HG02970 (cell line): ENCODE measurements around the gene LILRA2.
A peak's percentile ranks its signal among the peaks of the same experiment; 100 is the strongest.
"Not testable (repeated sequence)": the region's sequence is repeated elsewhere in the genome, so short reads cannot be mapped to it uniquely, and the experiment has no call there.

Experiments
- ATAC-seq: cut with Tn5 transposase; IDR thresholded peaks from one replicate; pipeline ENCODE4 v1.9.1; 2021; ENCODE audit warnings: mild to moderate bottlenecking, moderate library complexity, moderate number of reproducible peaks; ENCODE audit not compliant: unreplicated experiment, low FRiP score

The LILRA2 gene

DNA sequence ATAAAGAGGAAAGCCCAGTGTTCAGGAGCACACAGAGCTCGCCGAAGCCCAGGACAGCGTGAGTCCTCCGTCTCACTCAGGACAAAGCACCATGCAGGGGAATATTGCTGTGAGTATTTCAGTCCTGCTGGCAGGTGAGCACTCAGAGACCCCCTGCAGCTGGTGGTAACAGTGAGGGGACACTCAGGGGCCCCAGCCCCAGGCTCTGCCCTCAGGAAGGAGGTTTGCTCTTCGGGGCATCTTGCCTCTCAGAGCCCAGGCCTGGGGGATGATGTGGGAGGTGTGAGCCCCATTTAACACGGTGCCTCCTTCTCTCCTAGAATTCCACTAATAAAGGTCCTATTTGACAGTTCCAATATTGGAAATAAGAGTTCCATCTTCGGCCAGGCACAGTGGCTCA is 34.6 kb downstream of the LILRA2 start:
- ATAC-seq, result no peak

DNA sequence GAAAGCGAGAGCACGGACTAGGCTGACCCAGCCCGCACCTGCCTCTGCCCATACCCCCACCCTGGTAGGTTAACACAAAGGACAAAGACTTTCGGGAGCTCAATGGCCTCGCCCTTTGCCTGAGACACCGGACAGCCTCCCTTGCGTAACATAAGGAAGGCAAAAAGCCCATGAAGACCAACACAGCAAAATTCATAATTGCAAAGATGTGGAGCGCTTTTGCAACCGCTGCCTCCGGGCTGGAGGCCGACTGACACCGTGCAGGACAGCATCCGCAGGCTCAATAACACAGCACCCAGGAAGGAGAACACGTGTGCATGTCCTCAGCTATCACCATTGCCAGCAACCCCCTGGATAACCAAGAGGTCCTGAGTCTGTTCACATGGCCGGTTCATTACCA is 35.2 kb downstream of the LILRA2 start:
- ATAC-seq, result no peak

DNA sequence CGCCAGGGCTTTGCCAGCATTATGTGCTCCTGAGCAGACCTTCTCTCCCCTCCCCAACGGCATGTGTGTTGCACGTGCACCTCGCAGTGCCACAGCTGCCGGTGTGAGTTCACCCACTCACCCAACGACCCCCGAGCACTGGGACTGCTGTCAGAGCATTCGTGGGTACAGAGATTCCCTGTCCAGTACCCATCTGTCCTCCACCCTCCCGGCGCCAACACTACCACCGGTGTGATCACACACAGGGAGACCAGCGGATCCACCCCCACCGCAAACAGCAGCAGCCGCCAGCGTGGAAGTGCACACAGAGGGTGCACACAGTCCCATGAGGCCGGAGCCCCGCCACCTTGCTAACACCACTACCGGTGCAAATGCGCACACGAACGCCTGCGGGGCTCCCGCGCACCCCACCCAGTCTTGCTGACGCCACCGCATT is 35.8 kb downstream of the LILRA2 start:
- ATAC-seq, result no peak

DNA sequence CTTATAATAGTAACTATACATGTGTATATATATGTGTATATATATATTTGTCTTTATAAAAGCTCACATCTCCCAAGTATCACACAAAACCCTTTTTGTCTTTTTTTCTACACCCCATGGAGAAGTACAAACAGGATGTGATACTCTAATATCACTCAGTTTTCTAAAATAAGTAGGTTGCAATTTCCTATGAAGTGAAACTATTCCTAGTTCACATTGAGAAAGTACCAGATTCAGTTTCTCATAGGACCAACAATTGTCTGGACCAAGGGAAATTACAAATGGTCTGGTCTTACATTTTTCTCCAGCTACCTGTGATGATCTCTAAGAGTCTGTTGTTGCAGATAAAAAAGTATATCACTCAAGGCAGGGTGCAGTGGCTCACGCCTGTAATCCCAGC is 38.8 kb downstream of the LILRA2 start:
- no peak for ATAC-seq

DNA sequence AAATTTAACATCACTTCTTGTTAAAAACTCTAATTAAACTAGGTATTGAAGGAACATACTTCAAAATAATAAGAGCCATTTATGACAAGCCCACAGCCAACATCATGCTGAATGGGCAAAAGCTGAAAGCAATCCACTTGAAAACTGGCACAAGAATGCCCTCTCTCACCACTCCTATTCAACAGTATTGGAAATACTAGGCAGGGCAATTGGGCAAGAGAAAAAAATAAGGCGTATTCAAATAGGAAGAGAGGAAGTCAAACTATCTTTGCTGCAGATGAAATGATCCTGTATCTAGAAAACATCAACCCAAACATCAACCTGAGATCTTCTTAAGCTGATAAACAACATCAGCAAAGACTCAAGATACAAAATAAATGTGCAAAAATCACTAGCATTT is 41.1 kb downstream of the LILRA2 start:
- ATAC-seq, result no peak

DNA sequence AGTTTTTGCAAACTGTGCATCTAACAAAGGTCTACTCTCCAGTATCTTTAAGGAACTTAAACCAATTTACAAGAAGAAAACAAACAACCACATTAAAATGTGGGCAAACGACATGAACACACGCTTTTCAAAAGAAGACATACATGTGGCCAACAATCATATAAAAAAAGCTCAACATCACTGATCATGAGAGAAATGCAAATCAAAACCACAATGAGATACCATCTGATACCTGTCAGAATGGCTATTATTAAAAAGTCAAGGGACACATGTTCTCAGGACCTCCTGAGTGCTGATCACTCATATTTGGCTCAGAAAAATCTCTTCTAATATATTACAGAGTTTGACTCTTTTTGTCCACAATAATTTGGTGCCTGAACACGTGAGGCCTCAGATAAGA is 42.5 kb downstream of the LILRA2 start:
- ATAC-seq, result no peak

DNA sequence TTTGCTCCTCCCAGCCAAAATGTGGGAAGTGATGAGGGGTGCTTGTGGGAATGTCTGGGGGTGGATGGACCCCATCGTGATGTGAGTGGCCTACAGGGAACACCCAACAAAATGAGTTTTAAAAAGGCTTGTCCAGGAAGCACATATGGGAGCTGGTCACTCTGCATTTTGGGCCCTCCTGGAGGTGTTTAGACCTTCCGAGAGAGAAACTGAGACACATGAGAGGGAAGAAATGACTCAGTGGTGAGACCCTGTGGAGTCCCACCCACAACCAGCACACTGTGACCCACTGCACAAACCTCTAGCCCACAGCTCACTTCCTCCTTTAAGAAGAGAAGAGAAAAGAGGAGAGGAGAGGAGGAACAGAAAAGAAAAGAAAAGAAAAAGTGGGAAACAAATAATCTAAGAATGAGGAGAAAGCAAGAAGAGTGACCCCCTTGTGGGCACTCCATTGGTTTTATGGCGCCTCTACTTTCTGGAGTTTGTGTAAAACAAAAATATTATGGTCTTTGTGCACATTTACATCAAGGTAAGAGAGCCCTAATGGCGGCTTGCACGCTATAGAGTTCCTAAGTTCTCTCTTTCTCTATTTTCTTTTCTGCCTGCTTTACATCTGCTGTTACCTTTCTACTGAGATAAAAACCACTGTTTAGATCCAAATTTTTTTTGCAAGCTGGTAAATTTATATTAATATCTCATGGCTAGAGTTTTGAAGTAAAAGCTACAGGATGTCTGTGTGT is 43.4 kb downstream of the LILRA2 start:
- peak; percentile 79 for ATAC-seq

DNA sequence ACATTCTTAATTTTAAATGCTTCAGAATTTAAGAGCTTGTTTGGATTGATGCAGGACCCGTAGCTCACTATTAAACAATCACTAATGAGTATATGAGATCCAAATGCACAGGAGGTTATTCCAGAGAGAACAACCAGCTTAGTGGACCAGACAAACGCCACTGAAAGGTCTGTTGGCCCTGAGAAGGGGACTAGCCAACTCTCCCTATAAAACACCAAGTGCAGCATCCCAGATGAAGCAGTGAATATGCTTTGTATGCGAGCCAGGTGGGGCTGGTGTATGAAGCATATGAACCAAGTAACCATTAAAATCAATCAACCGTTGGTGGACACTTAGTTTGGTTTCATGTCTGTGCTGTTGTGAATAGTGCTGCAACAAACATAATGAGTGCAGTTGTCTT is 46.9 kb downstream of the LILRA2 start:
- ATAC-seq, result no peak

DNA sequence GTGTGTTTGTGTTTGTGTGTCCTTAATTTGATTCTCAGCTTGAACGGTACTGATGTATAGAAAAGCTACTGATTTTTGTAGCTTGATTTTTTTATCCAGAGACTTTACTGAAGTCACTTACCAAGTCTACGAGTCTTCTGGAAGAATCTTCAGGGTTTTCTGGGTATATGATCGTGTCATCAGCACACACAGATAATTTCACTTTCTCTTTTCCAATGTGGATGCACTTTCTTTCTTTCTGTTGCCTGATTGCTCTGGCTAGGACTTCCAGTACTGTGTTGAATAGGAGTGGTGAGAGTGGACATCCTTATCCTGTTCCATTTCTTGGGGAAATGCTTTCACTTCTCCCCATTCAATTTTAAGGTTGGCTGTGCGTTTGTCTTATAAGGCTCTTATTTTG is 48.8 kb downstream of the LILRA2 start:
- no peak for ATAC-seq

DNA sequence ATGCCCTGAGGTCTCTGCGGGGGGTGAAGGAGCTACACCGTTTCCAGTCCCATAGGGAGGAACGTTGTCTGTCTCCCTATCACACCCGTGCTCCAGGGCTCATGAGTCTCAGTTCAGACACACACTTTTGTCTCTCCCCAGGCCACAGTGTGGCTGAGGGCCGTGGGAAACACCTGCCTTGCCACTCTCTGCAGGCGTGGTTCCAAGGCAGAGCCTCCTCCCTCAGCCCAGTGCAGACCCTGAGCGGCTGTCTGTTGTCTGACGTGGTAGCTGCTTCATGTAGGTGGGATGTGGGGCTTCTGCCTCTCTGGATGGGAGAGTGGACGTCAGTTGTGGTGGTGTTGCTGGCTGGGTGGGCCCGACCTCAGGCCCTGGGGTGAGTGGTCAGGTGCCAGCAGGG is 50.6 kb downstream of the LILRA2 start:
- not testable (repeated sequence) for ATAC-seq

DNA sequence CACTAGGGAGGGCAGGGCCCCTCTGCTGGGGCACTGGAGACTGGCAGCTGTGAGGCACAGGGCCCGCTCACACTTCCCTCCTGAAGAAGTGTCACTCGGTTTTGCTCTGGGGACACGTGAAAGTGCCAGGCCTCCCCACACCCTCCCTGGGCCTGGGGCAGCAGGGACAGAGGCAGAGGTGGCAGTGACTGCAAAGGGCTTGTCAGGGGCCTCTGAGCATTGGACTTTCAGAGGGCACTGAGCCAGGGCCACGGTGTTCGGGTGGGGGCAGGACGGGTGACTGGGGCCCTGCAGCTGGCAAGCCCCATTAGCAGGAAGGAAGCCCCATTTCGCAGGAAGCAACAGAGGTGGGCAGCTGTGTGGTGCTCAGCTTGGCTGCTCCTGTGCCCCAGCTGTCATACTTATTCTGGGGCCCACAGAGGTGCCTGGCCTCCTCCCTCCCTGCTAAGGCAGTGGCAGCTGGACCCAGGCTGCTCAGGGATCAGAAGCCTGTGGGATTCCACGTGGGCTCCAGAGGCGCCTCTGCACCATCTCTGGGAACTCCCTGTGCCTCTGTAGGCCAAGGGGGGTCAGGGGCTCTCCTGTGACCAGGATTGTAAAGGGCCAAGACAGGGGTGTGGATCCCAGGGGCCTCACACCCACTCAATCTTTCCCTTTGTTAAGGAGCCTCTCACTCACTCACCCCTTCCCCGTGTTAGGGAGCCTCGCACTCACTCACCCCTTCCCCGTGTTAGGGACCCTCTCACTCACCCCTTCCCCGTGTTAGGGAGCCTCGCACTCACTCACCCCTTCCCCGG is 51.5 kb downstream of the LILRA2 start:
- not testable (repeated sequence) for ATAC-seq

DNA sequence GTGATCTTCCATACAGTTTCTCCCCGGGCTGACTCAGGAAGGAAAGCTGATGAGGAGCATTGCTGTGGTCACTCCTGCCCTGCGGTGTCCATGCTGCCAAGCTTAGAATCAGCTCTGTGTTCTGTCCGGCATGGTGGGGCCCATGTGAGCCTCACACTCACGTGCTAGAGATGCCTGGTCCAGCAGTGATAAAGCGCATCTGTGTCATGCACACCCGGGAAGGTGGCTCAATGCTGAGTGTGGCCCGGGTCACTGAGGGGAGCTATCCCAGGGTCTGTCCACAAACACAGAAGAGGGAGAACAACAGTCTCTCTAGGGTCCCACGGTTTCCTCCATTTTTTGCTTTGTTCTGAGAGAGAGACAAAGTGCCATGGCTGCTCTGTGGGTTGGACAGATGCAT is 53.2 kb downstream of the LILRA2 start:
- ATAC-seq, result no peak

DNA sequence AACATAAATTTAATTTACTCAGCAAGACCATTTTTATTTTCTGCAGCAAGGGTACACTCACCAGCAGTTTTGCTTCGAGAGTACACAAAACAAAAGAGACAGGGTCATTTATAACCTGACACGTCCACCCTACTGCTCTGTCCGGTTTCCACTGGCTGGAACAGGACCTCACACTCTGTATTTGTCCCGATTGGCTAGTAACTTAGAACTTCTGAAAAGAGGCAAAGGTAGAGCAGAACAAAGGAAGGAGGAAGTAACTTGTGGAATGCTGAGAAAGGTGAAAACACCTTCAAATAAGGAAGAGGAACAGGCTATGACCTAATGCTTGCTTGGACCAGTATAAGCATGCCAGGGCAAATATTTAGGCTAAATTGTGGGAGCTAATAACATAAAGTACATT is 54.3 kb downstream of the LILRA2 start:
- not testable (repeated sequence) for ATAC-seq

DNA sequence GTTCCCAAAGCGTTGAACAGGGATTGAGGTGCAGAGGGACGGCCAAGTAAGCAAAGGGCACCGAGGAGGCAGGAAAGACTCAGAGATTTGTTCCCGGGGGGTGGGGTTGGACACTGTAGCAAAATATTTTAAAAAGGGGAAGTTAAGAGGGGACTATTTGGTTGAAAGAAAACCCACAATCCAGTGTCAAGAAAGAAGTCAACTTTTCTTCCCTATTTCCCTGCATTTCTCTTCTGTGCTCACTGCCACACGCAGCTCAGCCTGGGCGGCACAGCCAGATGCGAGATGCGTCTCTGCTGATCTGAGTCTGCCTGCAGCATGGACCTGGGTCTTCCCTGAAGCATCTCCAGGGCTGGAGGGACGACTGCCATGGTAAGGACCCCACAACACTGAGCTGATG is 56.7 kb downstream of the LILRA2 start, which contains the start of gene LILRB1:
Gene LILRB1 (plus strand): TSS at position 223 of the 400 bp plus-strand sequence. CDS start 590 bp downstream, outside the sequence.
- ATAC-seq, result not testable (repeated sequence)

DNA sequence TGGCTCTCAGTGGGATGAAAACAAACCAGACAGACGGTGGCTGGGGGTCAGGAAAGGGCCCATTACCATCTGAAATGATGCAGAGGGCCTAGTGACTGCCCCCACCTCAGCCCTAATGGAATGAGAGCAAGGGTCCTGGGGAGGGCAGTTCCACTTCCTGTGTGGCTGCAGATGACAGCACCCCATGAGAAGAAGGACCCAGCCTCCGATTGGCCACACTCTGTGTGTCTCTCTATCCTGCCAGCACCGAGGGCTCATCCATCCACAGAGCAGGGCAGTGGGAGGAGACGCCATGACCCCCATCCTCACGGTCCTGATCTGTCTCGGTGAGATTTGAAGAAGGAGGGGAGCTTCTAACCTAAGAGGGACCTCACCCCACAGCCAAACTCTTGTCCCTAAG is 57.2 kb downstream of the LILRA2 start:
- no peak for ATAC-seq

DNA sequence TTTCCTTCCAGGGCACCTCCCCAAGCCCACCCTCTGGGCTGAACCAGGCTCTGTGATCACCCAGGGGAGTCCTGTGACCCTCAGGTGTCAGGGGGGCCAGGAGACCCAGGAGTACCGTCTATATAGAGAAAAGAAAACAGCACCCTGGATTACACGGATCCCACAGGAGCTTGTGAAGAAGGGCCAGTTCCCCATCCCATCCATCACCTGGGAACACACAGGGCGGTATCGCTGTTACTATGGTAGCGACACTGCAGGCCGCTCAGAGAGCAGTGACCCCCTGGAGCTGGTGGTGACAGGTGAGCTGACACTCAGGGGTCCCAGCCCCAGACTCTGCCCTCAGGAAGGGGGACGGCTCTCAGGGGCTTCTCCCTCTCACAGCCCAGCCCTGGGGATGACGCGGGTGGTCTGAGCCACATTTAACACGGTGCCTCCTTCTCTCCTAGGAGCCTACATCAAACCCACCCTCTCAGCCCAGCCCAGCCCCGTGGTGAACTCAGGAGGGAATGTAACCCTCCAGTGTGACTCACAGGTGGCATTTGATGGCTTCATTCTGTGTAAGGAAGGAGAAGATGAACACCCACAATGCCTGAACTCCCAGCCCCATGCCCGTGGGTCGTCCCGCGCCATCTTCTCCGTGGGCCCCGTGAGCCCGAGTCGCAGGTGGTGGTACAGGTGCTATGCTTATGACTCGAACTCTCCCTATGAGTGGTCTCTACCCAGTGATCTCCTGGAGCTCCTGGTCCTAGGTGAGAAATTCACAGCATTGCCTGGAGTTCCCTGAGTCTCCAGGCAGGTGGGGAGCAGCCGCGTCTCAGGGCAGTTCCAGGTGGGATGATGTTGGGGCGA is 58.1 kb downstream of the LILRA2 start:
- ATAC-seq, result not testable (repeated sequence)

DNA sequence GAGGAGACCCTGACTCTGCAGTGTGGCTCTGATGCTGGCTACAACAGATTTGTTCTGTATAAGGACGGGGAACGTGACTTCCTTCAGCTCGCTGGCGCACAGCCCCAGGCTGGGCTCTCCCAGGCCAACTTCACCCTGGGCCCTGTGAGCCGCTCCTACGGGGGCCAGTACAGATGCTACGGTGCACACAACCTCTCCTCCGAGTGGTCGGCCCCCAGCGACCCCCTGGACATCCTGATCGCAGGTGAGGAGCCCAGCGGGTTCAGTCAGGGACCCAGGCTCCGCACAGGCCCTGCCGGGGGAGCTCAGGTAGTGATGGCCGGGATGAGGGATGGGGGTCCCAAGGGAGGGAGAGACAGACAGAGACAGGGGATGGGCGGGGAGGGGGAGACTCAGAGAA is 58.9 kb downstream of the LILRA2 start:
- ATAC-seq, result not testable (repeated sequence)

DNA sequence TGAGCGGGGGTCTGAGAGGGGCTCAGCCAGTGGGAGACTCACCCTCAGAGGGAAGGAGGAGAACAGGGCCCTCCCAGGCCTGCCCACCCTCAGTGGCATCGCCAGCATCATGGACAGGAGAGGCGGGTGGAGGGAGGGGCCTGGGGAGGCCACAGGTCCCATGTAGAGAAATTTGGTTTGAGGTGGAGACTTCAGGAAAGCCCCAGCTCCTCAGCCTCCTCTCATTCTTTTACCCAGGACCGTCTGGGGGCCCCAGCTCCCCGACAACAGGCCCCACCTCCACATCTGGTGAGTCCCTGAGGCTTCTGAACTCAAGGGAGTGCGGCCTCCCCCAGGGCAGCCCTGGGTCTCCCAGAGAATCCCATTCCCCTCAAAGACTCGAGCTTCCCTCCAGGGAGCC is 59.8 kb downstream of the LILRA2 start:
- ATAC-seq, result no peak

DNA sequence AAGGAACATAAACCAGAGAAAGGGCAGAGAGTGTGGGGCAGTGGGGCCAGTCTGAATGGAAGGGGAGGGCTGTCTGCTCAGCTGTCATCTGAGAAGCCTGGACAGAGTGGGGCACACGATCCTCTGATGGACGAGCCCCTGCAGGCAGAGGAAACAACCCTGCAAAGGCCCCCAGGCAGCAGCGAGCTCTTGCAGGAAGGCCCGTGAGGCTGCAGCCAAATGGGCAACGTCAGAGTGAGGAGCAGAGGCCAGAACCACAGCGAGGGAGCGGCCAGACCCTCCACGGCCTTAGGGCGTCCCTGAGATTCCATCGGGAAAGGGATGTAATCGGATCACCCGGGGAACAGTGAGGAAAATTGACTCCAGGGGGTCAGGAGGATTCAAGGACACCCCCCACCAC is 62.5 kb downstream of the LILRA2 start:
- not testable (repeated sequence) for ATAC-seq

DNA sequence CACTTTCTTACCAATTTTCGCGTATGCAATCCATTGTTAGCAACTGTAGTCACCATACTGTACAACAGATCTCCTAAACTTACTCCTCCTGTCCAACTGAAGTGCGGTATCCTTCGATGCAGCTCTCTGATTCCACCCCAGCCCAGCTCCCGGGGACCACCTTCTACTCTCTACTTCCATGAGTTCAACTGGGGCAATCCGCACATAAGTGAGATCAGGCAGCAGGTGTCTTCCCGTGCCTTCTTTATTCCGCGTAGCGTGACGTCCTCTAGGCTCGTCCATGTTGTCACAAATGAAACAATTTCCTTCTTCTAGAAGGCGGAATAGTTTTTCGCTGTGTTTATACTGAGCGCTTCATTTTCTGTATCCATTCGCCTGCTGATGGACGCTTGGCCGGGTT is 65.1 kb downstream of the LILRA2 start:
- no peak for ATAC-seq
